ENCODE data around the gene MCM10. TPM values are rescaled to one million over a fixed set of nuclear protein-coding genes. Genes with fewer than 3 reads are reported as not detected.

MCM10 gene
- total and polyA plus RNA-seq, 2 of the 8 experiments (the other 6 are each of a cell fraction or from before 2014, with no cell fraction given) = 9.8 to 60.3 TPM

GRCh38 chr10:13183625-13184024, 22.3 kb downstream of the MCM10 start (continued):
- TF ChIP-seq BACH1 (IDR thresholded peaks at IDR 0.05; ENCODE audit: low read length) = no peak
- TF ChIP-seq RAD21 (IDR thresholded peaks at IDR 0.05 in 1 of 2, conservative IDR thresholded peaks at IDR 0.05 in 1 of 2; ENCODE audit: low read depth in 2 of 2, low read length in 2 of 2) = no peak
- no peak for TF ChIP-seq KDM4A (IDR thresholded peaks at IDR 0.05; ENCODE audit: low read depth, low read length, severe bottlenecking)
- no peak for TF ChIP-seq HDAC6 (IDR thresholded peaks at IDR 0.05; ENCODE audit: low read depth, low read length)
- TF ChIP-seq GABPA (IDR thresholded peaks at IDR 0.05; ENCODE audit: borderline replicate concordance, insufficient read depth, low read length) = no peak
- no peak for TF ChIP-seq SAP30 (IDR thresholded peaks at IDR 0.05; ENCODE audit: insufficient read depth, insufficient replicate concordance, low read length)

Data from H1 (cell line).